Measurements from ENCODE around the gene FOXK1.
"Not testable (repeated sequence)": the region's sequence is repeated elsewhere in the genome, so short reads cannot be mapped to it uniquely, and the experiment has no call there.

The FOXK1 gene

GRCh38 chr7:4667776-4668509 lies 14.2 kb upstream of the FOXK1 start:
- no peak for DNase-seq

GRCh38 chr7:4668510-4668847 lies 13.6 kb upstream of the FOXK1 start:
- DNase-seq = no peak

- DNase-seq = no peak
Measured at GRCh38 chr7:4670791-4671190, 11.3 kb upstream of the FOXK1 start.

- no peak for DNase-seq
Measured at GRCh38 chr7:4675771-4676367, 6.2 kb upstream of the FOXK1 start.

GRCh38 chr7:4677518-4677917 lies 4.6 kb upstream of the FOXK1 start:
- not testable (repeated sequence) for DNase-seq

DNA sequence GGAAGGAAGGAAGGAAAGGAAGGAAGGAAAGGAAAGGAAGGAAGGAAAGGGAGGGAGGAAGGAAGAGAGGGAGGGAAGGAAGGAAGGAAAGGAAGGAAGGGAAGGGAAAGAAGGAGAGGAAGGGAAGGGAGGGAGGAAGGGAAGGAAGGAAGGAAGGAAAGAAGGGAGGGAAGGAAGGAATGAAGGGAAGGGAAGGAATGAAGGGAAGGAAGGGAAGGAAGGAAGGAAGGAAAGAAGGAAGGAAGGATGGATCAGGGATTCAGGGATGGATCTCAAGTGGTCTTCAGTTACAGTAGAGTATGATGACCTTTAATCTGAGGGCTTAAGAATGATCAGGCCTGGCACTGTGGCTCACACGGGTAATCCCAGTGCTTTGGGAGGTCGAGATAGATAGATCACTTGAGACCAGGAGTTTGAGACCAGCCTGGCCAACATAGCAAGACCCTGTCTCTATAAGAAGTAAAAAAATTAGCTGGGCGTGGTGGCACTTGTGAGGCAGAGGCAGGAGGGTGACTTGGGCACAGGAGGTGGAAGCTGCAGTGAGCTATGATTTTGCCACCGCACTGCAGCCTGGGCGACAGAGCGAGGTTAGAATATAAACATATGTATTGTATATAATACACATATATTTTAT lies 760 bp upstream of the FOXK1 start:
- DNase-seq = no peak

GRCh38 chr7:4682621-4683042 lies 537 bp downstream of the FOXK1 start:
- DNase-seq = no peak

GRCh38 chr7:4683043-4683883 lies 1.2 kb downstream of the FOXK1 start:
- no peak for DNase-seq

- DNase-seq = no peak
Measured at GRCh38 chr7:4683884-4684565, 1.9 kb downstream of the FOXK1 start.

GRCh38 chr7:4684846-4685245 lies 2.8 kb downstream of the FOXK1 start:
- no peak for DNase-seq

DNA sequence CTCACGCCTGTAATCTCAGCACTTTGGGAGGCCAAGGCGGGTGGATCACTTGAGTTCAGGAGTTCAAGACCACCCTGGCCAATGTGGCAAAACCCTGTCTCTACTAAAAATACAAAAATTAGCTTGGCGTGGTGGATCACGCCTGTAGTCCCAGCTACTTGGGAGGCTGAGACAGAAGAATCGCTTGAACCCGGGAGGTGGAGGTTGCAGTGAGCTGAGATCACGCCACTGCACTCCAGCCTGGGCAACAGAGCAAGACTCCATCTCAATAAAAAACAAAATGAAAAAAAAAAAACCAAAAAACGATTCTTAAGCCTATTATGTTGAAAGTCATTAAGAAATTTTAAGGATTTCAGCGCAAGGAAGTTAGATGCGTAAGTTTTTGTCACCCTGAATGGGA lies 3.6 kb downstream of the FOXK1 start:
- DNase-seq = not testable (repeated sequence)

GRCh38 chr7:4687956-4688355 lies 5.9 kb downstream of the FOXK1 start:
- DNase-seq = no peak

DNA sequence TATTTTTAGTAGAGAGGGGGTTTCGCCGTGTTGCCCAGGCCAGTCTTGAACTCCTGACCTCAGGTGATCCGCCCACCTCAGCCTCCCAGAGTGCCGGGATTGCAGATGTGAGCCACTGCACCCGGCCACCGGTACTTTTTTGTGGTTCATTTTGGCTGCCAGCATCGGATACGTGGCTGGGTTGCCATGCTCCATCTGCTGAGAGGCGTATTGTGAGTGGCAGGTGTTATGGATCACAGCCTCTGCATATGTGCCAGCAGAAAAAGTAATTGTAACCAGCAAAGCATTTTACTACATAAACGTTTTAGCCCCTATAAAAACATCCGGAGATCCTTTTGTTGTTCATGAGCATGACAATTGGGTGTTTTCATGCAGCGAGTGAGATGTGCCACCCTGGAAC lies 7.1 kb downstream of the FOXK1 start:
- no peak for DNase-seq

- DNase-seq = no peak
Measured at GRCh38 chr7:4689668-4690067, 7.6 kb downstream of the FOXK1 start.

DNA sequence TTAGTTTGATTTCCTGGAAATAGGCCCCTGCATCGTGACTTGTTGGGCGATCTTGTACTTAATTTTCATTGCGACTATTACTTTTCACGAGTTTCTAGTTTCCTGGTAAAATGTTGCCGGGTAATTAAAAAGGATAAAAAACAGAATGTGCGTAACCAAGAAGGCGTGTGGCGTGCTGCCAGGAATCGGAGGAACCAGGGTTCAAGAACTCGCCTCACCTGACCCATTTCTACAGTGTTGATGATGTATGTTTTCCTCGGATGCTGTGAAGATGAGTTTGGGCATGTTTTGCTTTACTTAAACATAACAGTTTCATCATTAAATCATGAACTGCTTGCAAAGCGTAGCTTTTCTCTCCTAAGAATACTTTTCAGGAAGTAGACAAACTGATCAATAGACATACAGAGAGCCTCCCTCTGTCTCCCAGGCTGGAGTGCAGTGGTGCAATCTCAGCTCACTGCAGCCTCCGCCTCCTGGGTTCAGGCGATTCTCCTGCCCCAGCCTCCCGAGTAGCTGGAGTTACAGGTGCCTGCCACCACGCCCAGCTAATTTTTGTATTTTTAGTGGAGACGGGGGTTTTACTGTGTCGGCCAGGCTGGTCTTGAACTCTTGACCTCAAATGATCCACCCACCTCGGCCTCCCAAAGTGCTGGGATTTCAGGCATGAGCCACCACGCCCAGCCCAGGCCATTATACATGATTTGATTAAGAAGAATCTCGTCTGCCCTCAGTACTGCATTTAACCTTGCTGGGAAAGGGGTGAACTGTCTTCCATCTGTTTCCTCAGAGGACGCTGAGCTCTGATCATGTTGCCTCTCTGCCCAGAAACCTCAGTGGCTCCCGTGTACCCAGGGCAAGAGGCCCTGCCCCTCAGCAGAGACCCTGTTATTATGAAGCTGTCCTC lies 9.1 kb downstream of the FOXK1 start:
- no peak for DNase-seq

DNA sequence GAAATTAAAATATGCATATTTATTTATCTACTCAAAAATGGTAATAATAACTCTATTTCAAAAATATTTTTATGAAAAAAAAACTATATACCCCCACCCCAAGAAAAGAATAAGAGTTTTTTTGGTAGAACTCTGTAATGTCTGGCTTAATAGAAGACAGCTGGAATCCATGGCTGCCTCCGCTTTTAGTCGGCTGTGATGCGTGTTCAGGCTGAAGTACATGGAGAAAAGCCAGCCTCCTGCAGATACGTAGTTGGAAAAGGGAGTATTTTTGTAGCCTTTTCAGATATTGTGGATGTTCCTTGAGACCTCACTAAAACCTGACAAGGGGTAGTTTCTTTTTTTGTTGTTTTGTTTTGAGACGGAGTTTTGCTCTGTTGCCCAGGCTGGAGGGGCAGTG lies 10.0 kb downstream of the FOXK1 start:
- no peak for DNase-seq

DNA sequence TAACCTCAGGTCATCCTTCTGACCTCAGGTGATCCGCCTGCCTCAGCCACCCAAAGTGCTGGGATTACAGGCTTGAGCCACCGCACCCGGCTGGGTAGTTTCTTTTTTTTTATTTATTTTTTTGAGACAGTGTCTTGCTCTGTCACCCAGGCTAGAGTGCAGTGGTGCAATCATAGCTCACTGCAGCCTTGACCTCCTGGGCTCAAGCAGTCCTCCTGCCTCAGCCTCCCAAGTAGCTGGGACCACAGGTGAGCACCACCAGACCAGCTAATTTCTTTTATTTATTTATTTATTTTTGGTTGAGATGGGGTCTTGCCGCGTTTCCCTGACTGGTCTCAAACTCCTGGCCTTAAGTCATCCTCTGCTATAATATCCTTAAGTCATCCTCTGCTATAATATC lies 10.5 kb downstream of the FOXK1 start:
- not testable (repeated sequence) for DNase-seq

DNA sequence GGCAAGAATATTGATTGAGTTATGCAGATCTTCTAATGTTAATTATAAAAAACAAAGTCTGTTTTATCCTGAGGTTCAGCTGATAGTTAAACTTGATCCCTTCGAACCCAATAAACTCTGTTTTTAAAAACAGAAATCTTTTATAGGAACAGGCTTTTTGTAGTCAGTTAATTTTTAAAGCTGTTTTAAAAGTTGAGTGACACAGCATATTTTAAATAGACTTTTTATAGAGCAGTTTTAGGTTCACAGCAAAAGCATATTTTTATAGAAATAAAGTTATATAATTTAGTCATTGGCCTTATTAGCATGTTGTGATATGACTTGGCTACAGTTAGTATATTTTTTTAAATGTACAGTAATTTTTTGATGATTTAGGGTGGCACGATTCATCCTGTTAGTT lies 11.1 kb downstream of the FOXK1 start:
- no peak for DNase-seq

GRCh38 chr7:4693749-4694148 lies 11.7 kb downstream of the FOXK1 start:
- DNase-seq = no peak

DNA sequence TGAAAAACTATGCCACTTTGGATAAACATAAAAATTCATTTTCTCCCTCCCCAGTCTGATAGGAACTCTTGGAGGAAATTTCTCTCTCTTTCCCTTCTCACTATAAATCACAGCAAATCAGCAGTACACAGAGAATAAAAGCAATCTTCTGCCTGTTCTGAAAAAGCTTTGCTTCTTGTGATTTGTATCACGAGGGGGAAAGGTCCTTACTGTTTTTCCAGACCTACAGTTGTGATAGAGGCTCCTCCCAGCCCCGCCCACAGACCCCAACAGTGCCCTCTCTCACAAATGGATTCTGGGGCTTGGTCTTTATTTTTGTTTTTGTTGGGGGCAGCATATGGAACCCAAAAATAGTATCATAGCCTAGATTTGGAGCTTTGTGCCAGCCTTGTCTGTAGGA lies 12.2 kb downstream of the FOXK1 start:
- DNase-seq = no peak

DNA sequence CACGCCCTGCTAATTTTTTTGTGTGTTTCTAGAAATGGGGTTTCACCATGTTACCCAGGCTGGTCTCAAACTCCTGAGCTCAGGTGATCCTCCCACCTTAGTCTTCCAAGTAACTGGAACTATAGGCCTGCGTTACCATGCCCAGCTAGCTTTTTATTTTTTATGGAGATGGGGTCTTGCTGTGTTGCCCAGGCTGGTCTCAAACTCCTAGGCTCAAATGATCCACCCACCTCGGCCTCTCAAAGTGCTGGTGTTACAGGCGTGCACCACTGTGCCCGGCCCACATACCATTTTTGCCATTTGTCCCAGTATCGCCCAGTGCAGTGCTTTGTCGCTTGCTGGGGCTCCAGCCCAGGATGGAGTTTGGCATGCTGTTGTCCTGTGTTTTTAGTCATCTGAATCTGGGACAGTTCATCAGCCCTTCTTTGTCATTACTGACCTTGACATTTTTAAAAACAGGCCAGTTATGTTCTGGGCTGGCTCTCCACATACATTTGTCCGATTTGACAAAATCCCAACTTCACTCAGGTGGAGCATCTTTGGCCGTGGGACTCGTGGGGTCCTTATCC lies 16.7 kb downstream of the FOXK1 start:
- no peak for DNase-seq

GRCh38 chr7:4699841-4700240 lies 17.7 kb downstream of the FOXK1 start:
- no peak for DNase-seq

Data from NCI-H774 (cell line).